HepG2 (cell line): ENCODE results near the gene HOXD4. TPM values are rescaled to one million over a fixed set of nuclear protein-coding genes. Genes with fewer than 3 reads are reported as not detected.
A peak's percentile ranks its signal among the peaks of the same experiment; 100 is the strongest.

Source experiments
- CREM ChIP-seq, 2 experiments: sonication (generic) in 1 of 2; formaldehyde crosslinking in 1 of 2; IDR thresholded peaks; 2 replicates each; pipeline versions ENCODE4 v1.4.0 to v1.6.1; 2016 to 2020; ENCODE audit warnings: antibody characterized with exemption in 1 of 2, mild to moderate bottlenecking in 1 of 2, missing genetic modification reagents in 1 of 2
- ELF1 ChIP-seq: sonication (generic); formaldehyde crosslinking; IDR thresholded peaks from 2 replicates; pipeline ENCODE4 v1.4.0; 2020; ENCODE audit warnings: missing genetic modification reagents
- ETV6 ChIP-seq: sonication (generic); formaldehyde crosslinking; conservative IDR thresholded peaks from 2 replicates; pipeline ENCODE4 v1.4.0; 2020; ENCODE audit warnings: missing genetic modification reagents
- FOSL2 ChIP-seq: sonication (generic); formaldehyde crosslinking; IDR thresholded peaks from 2 replicates; pipeline ENCODE4 v1.4.0; 2020; ENCODE audit warnings: missing genetic modification reagents
- FOXO1 ChIP-seq: sonication (generic); formaldehyde crosslinking; IDR thresholded peaks from 2 replicates; pipeline ENCODE4 v1.4.0; 2020; ENCODE audit warnings: missing genetic modification reagents
- HDAC2 ChIP-seq: sonication (generic); formaldehyde crosslinking; IDR thresholded peaks from 2 replicates; pipeline ENCODE4 v1.4.0; 2020; ENCODE audit warnings: missing genetic modification reagents
- HMG20B ChIP-seq: conservative IDR thresholded peaks from 2 replicates; pipeline ENCODE4 v1.6.1; 2016; ENCODE audit warnings: missing genetic modification reagents, missing compliant biosample characterization
- HOXA3 ChIP-seq: sonication (generic); formaldehyde crosslinking; IDR thresholded peaks from 2 replicates; pipeline ENCODE4 v1.5.0; 2020; ENCODE audit warnings: missing genetic modification reagents
- ISL2 ChIP-seq: sonication (generic); formaldehyde crosslinking; IDR thresholded peaks from 2 replicates; pipeline ENCODE4 v1.5.0; 2020; ENCODE audit warnings: missing genetic modification reagents
- MED13 ChIP-seq: sonication (generic); formaldehyde crosslinking; IDR thresholded peaks from 2 replicates; pipeline ENCODE4 v1.5.0; 2020; ENCODE audit warnings: missing genetic modification reagents
- MIER3 ChIP-seq: IDR thresholded peaks from 2 replicates; pipeline ENCODE4 v1.6.1; 2016; ENCODE audit warnings: missing compliant biosample characterization, borderline replicate concordance
- NFE2L2 ChIP-seq: fragments of 150-350 bp; IDR thresholded peaks from 2 replicates; pipeline ENCODE4 v1.6.1; 2014; ENCODE audit warnings: low read length
- NR2F2 ChIP-seq: IDR thresholded peaks from 2 replicates; pipeline ENCODE4 v1.6.1; 2012; ENCODE audit warnings: low read depth, inconsistent platforms, borderline replicate concordance
- NR3C1 ChIP-seq: sonication (generic); formaldehyde crosslinking; IDR thresholded peaks from 2 replicates; pipeline ENCODE4 v1.4.0; 2020; ENCODE audit warnings: missing genetic modification reagents
- ONECUT2 ChIP-seq: sonication (generic); formaldehyde crosslinking; IDR thresholded peaks from 2 replicates; pipeline ENCODE4 v1.4.0; 2020; ENCODE audit warnings: missing genetic modification reagents
- PHF21A ChIP-seq: sonication (generic); formaldehyde crosslinking; IDR thresholded peaks from 2 replicates; pipeline ENCODE4 v1.5.0; 2020; ENCODE audit warnings: mild to moderate bottlenecking, missing genetic modification reagents
- RARA ChIP-seq: IDR thresholded peaks from 2 replicates; pipeline ENCODE4 v1.6.1; 2016; ENCODE audit warnings: missing genetic modification reagents, missing compliant biosample characterization
- RXRB ChIP-seq: IDR thresholded peaks from 2 replicates; pipeline ENCODE4 v1.6.1; 2016; ENCODE audit warnings: borderline replicate concordance, missing genetic modification reagents, missing compliant biosample characterization
- SP5 ChIP-seq: IDR thresholded peaks from 2 replicates; pipeline ENCODE4 v1.6.1; 2016; ENCODE audit warnings: low read depth, borderline replicate concordance
- STAG1 ChIP-seq: sonication (generic); formaldehyde crosslinking; IDR thresholded peaks from 2 replicates; pipeline ENCODE4 v1.4.0; 2020; ENCODE audit warnings: missing genetic modification reagents
- TCF7 ChIP-seq: sonication (generic); IDR thresholded peaks from 2 replicates; pipeline ENCODE4 v1.6.1; 2016; ENCODE audit warnings: antibody characterized with exemption, low read depth
- ZKSCAN8 ChIP-seq: IDR thresholded peaks from 2 replicates; pipeline ENCODE4 v1.6.1; 2016; ENCODE audit warnings: borderline replicate concordance, missing genetic modification reagents, missing compliant biosample characterization
- ZNF124 ChIP-seq: sonication (generic); formaldehyde crosslinking; IDR thresholded peaks from 2 replicates; pipeline ENCODE4 v1.4.0; 2020; ENCODE audit warnings: missing genetic modification reagents
- ZNF550 ChIP-seq: sonication (generic); formaldehyde crosslinking; IDR thresholded peaks from 2 replicates; pipeline ENCODE4 v1.4.0; 2020; ENCODE audit warnings: mild to moderate bottlenecking, missing genetic modification reagents, borderline replicate concordance
- ZNF607 ChIP-seq: sonication (generic); formaldehyde crosslinking; IDR thresholded peaks from 2 replicates; pipeline ENCODE4 v1.5.1; 2020; ENCODE audit warnings: missing genetic modification reagents, mild to moderate bottlenecking, borderline replicate concordance
- ZNF619 ChIP-seq: sonication (generic); formaldehyde crosslinking; IDR thresholded peaks from 2 replicates; pipeline ENCODE4 v1.4.0; 2020; ENCODE audit warnings: mild to moderate bottlenecking, missing genetic modification reagents
- ZNF703 ChIP-seq: sonication (generic); formaldehyde crosslinking; IDR thresholded peaks from 2 replicates; pipeline ENCODE4 v1.5.1; 2020; ENCODE audit warnings: missing genetic modification reagents, mild to moderate bottlenecking, moderate library complexity, borderline replicate concordance
- polyA plus RNA-seq, 8 experiments: library from polyadenylated mRNA; depleted of rRNA in 3 of 8; stranded (reverse) in 7 of 8; unstranded in 1 of 8; fragments of >200 nt; fragmentation: Illumina TruSeq in 4 of 8; extraction: Trizol in 4 of 8; gene quantifications; 2 replicates each; pipeline versions ENCODE4 v1.2.1 to v1.2.3, GENCODE V29; 2011 to 2016; ENCODE audit warnings: low read depth in 4 of 8, missing spikeins in 1 of 8, mixed read lengths in 1 of 8; ENCODE audit not compliant: insufficient read depth in 1 of 8
- total RNA-seq, 5 experiments: library from RNA; depleted of rRNA; stranded (reverse); fragments of >200 nt; fragmentation: Illumina TruSeq; extraction: Trizol; gene quantifications; 2 replicates each; pipeline ENCODE4 v1.2.3, GENCODE V29; 2016; ENCODE audit warnings: low read depth in 1 of 5
- TF ChIP-seq, protein P1 (sequence below): sonication (generic); formaldehyde crosslinking; IDR thresholded peaks from 2 replicates; pipeline ENCODE4 v1.4.0; 2020; ENCODE audit warnings: mild to moderate bottlenecking, missing genetic modification reagents
- TF ChIP-seq, protein P2 (sequence below): sonication (generic); formaldehyde crosslinking; IDR thresholded peaks from 2 replicates; pipeline ENCODE4 v1.8.0; 2022; ENCODE audit warnings: mild to moderate bottlenecking, missing genetic modification reagents, borderline replicate concordance
- TF ChIP-seq, protein P3 (sequence below): sonication (generic); formaldehyde crosslinking; IDR thresholded peaks from 2 replicates; pipeline ENCODE4 v1.4.0; 2020; ENCODE audit warnings: missing genetic modification reagents

The HOXD4 gene
- total and polyA plus RNA-seq, 2 of the 13 experiments (the other 11 are each of a cell fraction or from before 2014, with no cell fraction given), result not detected

DNA sequence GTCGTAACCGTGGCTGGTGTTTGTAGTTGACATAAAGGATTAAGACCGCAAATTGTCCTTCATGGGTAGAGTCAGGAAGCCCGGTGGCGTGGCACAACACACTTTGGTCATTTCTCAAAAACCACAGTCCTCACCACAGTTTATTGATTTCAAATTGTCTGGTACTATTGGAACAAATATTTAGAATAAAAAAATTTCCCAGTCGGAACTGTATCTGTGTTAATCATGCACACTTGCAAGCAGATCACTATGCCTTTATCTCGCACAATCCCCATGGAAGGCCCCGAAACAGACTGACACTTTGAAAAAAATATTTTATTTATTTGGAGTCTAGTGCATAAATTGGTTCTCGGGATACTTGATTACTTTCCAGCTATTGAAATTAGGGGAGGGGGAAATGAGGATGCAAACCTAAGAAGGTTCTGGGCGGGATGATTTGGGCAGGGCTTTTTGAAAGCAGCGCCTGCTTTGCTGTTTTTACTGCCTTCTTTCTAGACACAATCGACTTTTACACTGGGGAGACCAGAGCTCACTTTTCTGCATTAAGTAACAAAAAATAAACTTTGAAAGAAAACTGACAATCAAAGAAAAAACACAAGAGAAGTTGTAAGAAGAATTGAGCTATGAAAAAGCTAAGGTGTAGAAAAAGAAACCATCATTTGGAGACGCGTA lies 21.7 kb downstream of the HOXD4 start (continued):
- TF ChIP-seq ZNF550 (CRISPR knock-in tag) (no peak), ONECUT2 (CRISPR knock-in tag) (peak; percentile 77; the same call in 1 of the 2 replicates), ZKSCAN8 (CRISPR knock-in tag) (0 out of 2 replicates have a peak, but pooled peaks have one; percentile 57), RARA (peak; percentile 45), NR3C1 (no peak), ETV6 (CRISPR knock-in tag) (0 out of 2 replicates have a peak, but pooled peaks have one; percentile 48), ELF1 (CRISPR knock-in tag) (peak; percentile 22; the same call in 1 of the 2 replicates), ZNF124 (no peak), STAG1 (CRISPR knock-in tag) (0 out of 2 replicates have a peak, but pooled peaks have one; percentile 12), HDAC2 (CRISPR knock-in tag) (peak; percentile 83), RXRB (CRISPR knock-in tag) (0 out of 2 replicates have a peak, but pooled peaks have one; percentile 31), ZNF703 (no peak), ISL2 (peak; percentile 79), CREM (IDR thresholded peaks at IDR 0.05) (peak; percentile 73), CREM (CRISPR knock-in tag; IDR thresholded peaks at IDR 0.05) (no peak), HOXA3 (CRISPR knock-in tag) (peak; percentile 59), SP5 (CRISPR knock-in tag) (peak; percentile 30; the same call in 1 of the 2 replicates), NFE2L2 (no peak), ZNF607 (CRISPR knock-in tag) (no peak), HMG20B (peak; percentile 52; the same call in 1 of the 2 replicates), NR2F2 (no peak), FOXO1 (CRISPR knock-in tag) (peak; percentile 73), MED13 (CRISPR knock-in tag) (peak; percentile 48; the same call in 1 of the 2 replicates), TCF7 (peak; percentile 51; the same call in 1 of the 2 replicates), ZNF619 (CRISPR knock-in tag) (no peak), MIER3 (peak; percentile 43; the same call in 1 of the 2 replicates), PHF21A (CRISPR knock-in tag) (peak; percentile 50; the same call in 1 of the 2 replicates), FOSL2 (peak; percentile 41)
- TF ChIP-seq, protein P1, sequence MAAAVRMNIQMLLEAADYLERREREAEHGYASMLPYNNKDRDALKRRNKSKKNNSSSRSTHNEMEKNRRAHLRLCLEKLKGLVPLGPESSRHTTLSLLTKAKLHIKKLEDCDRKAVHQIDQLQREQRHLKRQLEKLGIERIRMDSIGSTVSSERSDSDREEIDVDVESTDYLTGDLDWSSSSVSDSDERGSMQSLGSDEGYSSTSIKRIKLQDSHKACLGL (CRISPR knock-in tag), result no peak
- TF ChIP-seq, protein P2, sequence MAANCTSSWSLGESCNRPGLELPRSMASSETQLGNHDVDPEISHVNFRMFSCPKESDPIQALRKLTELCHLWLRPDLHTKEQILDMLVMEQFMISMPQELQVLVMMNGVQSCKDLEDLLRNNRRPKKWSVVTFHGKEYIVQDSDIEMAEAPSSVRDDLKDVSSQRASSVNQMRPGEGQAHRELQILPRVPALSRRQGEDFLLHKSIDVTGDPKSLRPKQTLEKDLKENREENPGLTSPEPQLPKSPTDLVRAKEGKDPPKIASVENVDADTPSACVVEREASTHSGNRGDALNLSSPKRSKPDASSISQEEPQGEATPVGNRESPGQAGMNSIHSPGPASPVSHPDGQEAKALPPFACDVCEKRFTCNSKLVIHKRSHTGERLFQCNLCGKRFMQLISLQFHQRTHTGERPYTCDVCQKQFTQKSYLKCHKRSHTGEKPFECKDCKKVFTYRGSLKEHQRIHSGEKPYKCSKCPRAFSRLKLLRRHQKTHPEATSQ, result no peak
- TF ChIP-seq, protein P3, sequence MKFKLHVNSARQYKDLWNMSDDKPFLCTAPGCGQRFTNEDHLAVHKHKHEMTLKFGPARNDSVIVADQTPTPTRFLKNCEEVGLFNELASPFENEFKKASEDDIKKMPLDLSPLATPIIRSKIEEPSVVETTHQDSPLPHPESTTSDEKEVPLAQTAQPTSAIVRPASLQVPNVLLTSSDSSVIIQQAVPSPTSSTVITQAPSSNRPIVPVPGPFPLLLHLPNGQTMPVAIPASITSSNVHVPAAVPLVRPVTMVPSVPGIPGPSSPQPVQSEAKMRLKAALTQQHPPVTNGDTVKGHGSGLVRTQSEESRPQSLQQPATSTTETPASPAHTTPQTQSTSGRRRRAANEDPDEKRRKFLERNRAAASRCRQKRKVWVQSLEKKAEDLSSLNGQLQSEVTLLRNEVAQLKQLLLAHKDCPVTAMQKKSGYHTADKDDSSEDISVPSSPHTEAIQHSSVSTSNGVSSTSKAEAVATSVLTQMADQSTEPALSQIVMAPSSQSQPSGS (CRISPR knock-in tag), result peak; percentile 18; the same call in 1 of the 2 replicates
